GM19455 (cell line): Measurements from ENCODE around the gene RPL27A.

ENCODE experiments used
- ATAC-seq: cut with Tn5 transposase; IDR thresholded peaks from one replicate; pipeline ENCODE4 v1.9.1; 2021; ENCODE audit not compliant: unreplicated experiment

RPL27A gene

DNA sequence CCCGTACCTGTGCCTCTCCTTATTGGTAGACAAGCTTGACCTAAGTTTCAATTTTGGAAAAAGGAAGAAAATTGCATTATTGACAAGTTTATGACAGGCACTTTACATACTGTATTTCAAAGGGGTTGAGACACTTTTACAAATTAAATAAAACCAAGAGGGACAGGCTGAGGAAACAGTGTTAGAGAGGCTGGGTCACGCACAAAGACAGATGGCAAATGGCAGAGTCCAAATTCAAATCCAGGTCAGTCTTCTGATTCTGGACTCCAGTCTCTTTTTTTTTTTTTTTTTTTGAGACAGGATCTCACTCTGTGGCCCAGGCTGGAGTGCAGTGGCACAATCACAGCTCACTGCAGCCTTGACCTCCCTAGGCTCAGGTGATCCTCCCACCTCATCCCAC lies 10.2 kb upstream of the RPL27A start:
- ATAC-seq: no peak

DNA sequence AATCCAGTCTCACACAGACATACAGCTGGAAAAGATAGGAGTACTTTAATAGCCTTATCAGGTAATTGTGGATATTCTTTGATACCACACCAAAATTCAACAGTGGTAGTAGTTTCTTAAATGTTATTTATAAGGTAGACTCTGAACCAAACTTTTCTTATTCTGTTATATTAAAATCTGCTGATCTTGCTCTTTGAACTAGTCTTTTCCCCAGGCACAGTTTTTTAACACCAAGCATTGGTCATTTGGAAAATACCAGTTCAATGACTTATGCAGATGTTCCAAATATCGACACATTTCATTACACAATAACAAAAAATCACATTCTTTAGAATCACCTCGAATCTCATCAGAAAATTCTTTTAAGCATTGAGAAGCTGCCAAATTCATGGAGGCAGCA lies 7.7 kb upstream of the RPL27A start:
- no peak for ATAC-seq

DNA sequence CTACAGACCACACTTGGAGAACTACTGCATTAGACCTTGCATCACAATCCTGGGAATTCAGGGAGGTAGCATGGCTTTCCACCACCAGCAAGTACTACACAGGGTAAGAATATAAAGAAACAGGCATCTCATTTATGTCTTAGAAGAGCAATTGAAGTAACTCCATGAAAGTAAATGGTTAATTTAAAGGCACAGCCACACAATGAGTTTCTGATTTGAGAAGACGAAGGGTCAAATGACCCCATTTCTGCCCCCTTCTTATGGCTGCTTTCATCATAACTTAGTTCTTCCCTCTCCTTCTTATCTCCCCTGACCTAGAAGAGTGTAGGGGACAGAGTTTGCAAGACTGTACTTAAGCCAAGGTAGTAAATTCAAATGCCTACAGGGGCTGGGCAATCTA lies 6.1 kb upstream of the RPL27A start:
- ATAC-seq: no peak

DNA sequence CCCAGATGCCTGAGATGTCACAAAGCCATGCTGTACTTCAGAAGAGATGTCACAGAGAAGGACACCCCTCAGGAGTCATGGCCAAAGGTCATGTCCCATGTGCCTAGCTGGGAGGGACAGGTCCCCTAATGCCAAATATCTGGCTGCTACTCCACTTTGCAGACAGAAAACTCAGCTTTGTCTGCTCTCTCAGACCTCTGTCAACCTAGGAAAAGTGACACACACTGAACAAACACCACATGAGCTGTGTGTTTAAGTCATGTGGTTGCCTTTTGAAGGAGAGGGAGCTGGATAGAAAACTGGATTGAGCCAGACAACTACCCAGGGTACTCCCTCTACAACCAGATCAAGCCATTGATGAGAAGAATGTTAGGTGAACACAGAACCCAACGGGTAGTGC lies 3.6 kb upstream of the RPL27A start:
- no peak for ATAC-seq

DNA sequence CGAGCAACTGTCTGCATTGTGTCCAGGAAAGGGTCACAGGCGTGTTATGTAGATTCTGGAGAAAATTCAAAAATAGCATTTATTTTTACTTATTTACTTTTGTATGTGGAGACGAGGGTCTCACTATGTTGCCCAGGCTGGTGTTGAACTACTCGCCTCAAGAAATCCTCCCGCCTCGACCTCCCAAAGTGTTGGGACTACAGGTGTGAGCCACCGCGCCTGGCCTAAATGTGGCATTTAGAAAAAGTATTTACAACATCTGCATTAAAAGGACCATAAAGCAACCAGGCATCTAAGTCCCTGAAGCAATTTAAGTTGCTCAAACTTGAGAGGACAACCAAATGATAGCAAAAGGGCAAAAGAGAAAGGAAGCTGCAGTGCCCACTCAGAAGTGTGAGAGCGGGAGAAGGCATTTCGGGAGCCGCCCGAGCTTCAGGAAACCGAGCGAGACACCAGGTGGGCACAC lies 722 bp upstream of the RPL27A start:
- ATAC-seq: no peak

DNA sequence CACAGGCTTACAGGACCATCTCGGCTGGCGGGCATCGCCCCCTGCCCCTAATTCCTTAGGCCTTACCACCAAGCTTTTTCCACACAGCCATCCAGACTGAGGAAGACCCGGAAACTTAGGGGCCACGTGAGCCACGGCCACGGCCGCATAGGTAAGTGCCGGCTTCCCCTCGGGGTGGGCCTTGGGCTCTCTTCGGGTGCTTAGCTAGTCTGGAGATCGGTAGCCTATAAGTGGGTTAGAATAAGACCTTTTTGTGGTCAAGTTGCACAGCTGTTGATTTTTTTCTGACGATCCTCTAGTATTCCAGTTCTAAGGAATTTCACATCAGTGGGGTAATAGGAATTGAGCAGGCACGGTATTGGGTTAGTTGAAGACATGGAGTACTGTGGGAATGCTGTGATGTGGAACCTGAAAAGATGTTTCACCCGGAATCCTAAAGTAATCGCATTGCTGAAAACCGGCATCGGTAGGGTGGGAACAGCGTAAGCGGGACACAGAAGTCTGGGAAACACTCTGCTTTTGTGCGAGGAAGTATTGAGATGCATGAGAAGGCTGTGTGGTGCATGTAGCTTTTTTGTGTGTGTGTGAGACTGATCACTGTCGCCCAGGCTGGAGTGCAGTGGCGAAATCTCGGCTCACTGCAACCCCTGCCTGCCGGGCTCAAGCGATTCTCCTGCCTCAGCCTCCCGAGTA lies 669 bp downstream of the RPL27A start:
- ATAC-seq: no peak

DNA sequence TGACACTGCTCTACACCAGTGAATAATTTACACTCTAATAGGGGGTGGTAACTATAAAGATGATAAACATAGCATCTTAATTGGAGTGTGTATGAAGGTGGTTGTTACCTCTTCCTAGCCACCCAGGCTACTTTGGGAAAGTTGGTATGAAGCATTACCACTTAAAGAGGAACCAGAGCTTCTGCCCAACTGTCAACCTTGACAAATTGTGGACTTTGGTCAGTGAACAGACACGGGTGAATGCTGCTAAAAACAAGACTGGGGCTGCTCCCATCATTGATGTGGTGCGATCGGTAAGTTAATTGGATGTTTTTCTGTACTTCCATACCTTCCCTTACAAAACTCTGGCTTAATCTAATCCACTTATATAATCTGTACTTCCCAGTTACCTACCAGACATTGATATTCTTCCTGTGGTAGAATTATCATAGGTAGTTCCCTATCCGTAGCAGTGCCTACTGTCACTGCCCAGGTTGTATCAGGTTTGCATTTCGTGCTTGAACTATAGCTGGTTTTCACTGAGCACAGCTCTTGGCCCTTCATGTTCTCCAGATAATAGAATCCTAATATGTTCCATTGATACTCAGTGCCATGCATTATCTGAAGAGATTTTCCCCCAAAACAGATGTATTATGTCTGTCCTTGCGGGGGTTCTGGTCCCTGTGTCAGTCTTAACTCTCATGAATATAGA lies 2.2 kb downstream of the RPL27A start:
- ATAC-seq: no peak

DNA sequence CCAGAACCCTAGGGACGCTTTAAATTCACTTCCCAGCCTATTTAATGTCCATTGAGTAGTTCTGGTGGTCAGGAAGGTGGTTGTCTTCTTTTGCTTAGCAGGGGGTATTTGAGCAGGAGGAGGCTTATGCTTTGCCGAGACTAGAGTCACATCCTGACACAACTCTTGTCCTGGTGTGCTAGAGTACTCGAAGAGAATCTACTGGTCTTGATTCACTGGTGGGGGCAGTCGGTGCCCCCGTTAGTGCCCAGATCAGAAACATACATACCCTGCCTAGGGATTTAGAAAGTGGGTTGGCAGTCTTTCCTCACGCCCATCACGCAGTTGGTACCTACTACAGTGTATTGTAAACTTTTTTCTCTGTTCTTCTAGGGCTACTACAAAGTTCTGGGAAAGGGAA lies 2.7 kb downstream of the RPL27A start:
- no peak for ATAC-seq

DNA sequence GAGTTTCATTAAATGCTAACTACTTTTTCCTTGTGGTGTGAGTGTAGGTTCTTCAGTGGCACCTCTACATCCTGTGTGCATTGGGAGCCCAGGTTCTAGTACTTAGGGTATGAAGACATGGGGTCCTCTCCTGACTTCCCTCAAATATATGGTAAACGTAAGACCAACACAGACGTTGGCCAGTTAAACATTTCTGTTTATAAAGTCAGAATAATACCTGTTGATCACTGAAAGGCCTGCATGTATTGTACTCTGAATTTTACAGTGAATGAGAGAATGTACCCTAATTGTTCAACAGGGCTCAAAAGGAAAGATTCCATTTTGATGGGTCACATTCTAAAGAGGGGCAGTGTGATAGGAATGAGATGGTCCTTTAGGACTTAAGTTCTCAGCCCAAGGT lies 3.2 kb downstream of the RPL27A start:
- no peak for ATAC-seq

DNA sequence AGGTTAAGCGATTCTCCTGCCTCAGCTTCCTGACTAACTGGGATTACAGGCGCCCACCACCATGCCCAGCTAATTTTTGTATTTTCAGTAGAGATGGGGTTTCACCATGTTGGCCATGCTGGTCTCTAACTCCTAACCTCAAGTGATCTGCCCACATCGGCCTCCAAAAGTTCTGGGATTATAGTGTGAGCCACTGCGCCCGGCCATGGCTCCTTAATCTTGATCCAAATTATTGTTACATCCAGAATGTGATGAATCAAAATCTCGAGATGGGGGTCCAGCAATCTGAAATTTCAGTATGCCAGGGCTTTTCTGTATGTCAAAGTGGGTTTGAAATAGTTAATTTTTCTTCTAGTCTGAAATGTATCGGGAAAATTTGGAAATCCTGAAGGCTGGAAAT lies 3.7 kb downstream of the RPL27A start:
- no peak for ATAC-seq

DNA sequence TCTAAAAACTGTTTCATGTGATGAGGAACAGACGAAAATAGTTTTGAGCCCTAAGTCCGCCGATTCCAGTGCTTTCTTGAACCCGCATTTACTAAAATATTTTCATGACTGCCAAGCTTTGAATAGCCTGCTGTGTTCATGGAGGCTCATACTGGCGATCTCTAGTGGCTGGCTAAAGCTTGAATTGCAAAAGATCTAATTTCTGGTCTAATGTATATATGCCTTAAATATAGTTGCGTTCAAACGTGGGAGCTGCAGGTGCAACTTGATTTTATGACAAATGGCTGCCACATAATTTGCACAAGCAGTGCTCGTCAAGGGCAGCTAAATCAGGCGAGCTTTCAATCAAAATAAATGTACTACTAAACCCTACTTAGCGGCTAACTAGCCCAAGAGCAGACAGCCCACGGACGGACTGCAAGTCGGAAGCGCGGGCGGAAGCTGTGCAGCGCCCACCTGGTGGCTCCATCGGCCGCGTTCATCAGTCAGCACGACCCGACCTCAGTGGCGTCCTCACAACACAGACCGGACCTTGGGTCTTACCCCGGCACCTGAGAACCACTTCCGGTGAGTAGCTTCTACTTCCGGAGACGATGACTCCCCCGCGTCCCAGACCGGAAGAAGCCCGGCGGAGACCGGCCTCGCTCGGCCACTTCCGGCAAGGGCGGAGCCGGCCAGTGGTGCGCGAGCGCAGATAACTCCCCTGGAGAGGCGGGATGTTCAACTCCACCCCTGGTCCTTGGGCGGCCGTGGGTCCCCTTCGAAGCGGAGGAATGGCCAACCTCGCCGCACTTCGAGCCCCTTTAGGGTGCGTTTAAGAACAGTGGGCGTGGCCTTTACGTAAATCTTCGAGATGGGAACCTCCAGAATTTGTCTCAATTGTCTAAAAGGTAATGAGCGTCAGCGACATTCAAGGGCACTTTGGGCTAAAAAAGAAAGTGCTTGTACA lies 6.1 kb downstream of the RPL27A start:
- ATAC-seq: peak; percentile 94

DNA sequence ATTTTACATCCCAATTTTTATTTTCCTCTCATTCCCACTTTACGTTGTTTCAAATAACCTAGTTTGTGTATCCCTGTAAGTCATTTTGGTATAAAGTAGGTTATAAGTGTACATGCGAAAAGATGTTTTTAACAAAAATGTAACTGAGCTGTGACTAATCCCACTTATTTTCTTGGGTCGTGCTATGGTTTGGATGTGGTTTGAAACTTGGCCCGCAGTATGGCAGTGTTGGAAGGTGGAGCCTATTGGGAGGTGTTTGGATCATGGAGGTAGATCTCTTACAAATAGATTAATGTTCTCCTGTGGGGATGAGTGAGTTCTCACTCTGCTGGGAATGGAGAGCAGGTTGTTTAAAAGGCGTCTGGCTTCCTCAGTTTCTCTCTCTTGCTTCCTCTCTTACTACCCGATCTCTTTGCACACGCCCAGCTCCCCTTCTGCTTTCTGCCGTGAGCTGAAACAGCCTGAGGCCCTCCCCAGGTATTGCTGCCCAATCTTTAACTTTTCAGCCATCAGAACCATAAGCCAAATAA lies 7.2 kb downstream of the RPL27A start:
- ATAC-seq: no peak

DNA sequence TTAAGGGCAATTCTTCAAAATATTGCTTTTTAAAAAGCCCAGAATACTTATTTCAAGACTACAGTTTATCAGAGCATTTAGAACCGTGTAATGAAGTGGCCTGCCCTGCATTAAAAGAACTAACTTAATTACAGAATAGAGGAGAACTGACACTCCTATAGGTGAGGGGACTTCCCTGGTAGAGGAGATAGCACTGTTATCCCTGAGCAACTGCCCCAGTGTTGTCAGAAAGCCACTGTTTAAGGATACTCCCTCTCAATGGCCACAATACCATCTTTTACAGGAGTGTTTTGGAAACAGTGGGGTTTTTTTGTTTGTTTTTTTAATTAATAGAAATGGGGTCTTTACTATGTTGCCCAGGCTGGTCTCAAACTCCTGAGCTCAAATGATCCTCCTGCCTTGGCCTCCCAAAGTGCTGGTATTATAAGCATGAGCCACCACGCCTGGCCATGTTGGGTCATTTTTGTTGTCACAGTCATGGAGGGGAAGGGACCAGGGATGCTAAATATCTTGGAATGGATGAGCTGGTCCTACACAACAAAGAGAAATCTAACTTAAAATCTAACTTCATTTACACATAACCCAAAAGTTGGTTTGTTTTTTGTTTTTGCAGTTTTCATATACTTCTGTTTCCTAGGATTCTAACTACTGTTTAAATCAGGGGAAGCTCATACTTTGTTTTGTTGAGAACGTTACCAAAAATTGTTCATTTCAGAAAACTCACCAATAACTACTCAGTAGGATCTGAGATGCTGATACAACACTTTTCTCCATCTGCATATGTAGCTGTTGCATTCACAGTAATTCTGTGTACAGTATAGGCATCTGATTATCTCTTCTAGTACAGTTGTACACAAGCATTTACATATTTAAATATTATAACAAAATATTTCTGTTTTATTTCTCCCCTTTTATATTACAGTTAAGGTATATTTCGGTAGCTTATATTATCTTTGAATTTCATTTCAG lies 8.1 kb downstream of the RPL27A start:
- ATAC-seq: no peak

DNA sequence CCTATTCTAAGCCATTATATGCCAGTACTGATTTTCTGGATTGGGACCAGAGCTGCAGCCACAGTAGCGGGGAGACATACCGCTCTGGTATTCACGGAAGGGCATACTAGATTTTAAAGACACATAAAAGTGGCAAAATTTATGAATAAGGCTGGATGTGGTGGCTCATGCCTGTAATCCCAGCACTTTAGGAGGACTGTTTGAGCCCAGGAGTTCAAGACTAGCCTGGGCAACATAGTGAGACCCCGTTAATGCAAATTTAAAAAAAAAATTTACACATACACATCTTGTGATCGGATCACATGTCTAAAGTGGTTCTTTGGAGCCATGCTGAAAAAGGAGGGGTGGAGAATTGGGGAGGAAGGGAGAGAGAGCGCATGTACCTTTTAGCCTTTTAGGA lies 9.0 kb downstream of the RPL27A start:
- no peak for ATAC-seq

DNA sequence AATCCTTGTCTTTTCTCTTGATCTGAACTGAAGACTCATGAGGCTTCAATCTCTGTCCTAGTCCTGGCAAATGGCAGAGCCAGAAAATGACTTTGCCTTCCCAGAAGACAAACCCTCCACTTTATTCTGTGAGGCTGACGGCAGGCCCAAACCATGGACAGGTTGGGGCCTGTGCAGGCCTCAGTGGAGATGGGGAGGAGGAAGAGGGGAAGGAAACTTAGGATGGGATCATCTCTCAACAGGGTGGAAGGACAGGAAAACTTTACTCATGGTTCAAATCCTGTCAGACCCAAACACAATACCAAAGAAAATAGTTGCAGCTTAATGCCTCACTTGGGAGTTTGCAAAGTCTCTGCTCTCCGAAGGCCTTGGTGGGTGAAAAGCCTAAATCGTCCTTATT lies 9.8 kb downstream of the RPL27A start:
- no peak for ATAC-seq

DNA sequence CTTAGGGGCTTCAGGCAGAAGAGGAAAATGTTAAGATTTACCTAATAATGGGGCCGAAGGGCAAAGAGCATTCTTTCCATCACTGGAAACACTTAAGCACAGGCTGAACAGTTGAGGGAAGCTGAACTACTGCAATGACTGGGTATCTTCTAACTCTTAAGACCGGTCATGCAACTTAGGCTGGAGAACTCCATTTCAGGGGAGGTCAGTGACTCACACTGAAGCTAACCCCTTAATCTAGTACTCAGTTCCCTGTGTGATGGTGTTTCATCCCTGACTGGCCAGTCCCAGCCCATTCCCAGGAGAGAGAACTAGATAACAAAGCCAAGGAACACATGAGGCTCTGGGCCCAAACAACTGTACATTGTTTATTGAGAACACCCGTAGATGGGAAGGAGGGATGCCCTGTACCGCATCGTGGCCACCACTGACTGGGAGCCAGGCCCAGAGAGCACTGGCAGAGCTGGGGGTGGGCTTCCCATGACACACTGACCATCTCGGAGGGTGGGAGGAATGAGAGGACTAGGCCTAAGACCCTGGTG lies 10.5 kb downstream of the RPL27A start:
- no peak for ATAC-seq

DNA sequence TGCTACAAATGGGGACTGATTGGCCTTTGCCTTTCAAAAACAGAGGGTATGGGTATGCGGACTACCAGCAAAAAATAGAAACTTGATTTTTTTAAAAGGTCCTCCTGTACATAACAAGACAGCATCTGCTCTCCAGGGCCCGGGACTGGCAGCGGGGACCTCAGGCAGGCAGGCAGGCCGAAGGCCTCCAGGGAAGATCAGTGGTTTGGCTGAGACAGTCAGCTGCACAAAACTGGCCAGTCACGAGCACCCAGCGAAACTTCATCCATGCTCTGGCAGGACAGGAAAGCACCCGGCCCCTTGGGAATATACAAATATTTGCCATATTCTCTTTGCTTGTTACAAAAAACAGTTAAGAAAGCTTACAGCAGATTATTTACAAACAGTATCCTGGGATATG lies 11.0 kb downstream of the RPL27A start:
- ATAC-seq: no peak

DNA sequence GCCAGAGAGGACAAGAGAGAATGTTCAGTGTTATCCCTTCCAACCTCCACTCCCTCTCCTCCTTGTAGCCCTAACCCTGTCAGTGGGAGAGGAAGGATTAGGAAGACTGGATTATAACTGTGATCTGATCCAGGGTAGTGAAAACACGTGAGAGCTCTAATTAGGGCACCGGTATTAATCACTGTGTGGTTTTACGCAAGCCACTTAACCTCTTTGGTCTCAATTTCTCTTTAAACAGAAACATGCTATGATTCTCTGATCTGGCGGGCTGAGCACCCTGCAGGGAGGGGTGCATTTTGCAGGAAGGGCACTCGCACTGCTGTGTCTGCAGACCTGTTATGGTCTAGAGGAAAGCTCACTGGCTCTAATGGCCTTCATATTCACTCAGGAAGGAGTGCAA lies 11.5 kb downstream of the RPL27A start:
- ATAC-seq: no peak

DNA sequence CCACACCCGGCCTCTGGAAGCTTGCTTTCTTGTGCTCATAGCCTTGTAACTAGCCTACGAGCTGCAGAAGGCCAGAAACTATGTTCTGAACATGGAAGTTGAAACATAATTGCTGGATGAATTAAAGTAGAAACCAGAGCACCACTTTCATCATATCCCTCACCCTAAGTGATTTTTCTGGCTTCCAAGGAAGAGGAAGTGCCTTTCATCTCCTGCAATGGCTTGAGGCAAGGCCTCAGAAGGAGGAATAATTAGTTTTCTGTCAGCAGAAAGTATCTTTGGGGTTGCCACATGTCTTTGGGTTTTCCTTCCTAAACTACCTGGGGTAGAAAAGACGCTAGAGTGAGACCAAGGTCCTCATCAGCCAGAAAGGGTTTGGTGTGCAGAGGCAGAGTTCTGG lies 14.5 kb downstream of the RPL27A start:
- no peak for ATAC-seq

DNA sequence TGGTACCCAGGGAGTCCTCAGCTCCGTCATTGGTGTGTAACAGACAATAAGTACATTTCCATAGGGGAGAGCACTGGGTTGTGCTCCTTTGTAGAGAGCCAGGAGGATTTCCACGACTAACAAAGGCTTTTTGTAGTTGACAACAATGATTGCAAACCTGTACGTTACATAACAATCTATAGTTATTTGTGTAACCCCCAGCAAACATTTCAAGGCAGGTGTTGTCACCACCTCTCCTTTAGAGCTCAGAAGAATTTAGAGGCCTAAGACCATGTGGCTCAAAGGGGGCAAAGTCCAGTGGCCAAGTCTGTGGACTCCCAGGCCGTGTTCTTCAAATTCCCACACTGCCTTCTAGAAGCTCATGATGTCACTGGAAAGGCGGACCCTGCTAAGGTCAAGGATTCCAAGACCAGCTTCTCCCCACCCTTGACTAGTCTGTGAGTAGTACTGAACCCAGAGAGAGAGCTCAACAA lies 15.8 kb downstream of the RPL27A start:
- ATAC-seq: no peak
